Left cardiac atrium (tissue), 4 donors: ENCODE data around the gene THAP7. TPM values are rescaled to one million over a fixed set of nuclear protein-coding genes. Genes with fewer than 3 reads are reported as not detected.

Experiments used
- ATAC-seq, 2 donors: fragments of 200-7000 bp; cut with Tn5 transposase; one replicate each; pipeline ENCODE4 v1.9.1; 2020; ENCODE audit warnings: mild to moderate bottlenecking in 2 of 2, moderate library complexity in 2 of 2
- DNase-seq: peaks from one replicate; pipeline ENCODE4 v3.0.0-alpha.2; 2020
- intact Hi-C, 2 donors: fragments of 100-400 bp; cut with DNase I; formaldehyde crosslinking; loops; one replicate each; pipeline versions ENCODE4 v1.14.1 to v1.15.1; 2022 to 2023
- total RNA-seq, 2 donors: library from RNA; stranded (reverse); fragmentation: NEBNext Ultra II Directional; extraction: Animal tissue kit (Norgen Biotek cat#: 25700); gene quantifications; one replicate each; pipeline ENCODE4 v1.2.1, GENCODE V29; 2021
- donor health status: DM: no; HTN: yes; CAD: no.
- donor health status: DM: no; HTN: yes; CAD: no; lungs with severe emphysema.
- donor health status: DM: yes; HTN: yes; CAD: no.
- donor health status: Dilated cardiomyopathy.

Gene THAP7
- total RNA-seq, 2 donors from 2014 or later: 20.9 to 22.1 TPM

- no peak for DNase-seq
- intact Hi-C loops: no loop called here
- ATAC-seq: no peak
Observed at GRCh38 chr22:20996598-20997535, 5.1 kb downstream of the THAP7 start.

GRCh38 chr22:20996031-20996410, 5.9 kb downstream of the THAP7 start:
- intact Hi-C loops: no loop called here
- ATAC-seq (no peak), DNase-seq (no peak)

- ATAC-seq (no peak), DNase-seq (no peak)
- intact Hi-C loops: no loop called here
Observed at GRCh38 chr22:20995329-20996030, 6.4 kb downstream of the THAP7 start.

GRCh38 chr22:20994902-20995241, 7.0 kb downstream of the THAP7 start:
- ATAC-seq (no peak), DNase-seq (no peak)
- intact Hi-C loops: no loop called here

- intact Hi-C loops: no loop called here
- DNase-seq: no peak
- ATAC-seq: peak in 1 of 2 donors; percentile 2
Observed at GRCh38 chr22:20994128-20994901, 7.6 kb downstream of the THAP7 start.

- intact Hi-C loops: no loop called here
- ATAC-seq: peak in 1 of 2 donors; percentile 2
- DNase-seq: no peak
Observed at GRCh38 chr22:20993304-20994127, 8.4 kb downstream of the THAP7 start.

GRCh38 chr22:20992456-20993303, 9.2 kb downstream of the THAP7 start:
- DNase-seq (no peak), ATAC-seq (no peak)
- intact Hi-C loops: no loop called here

GRCh38 chr22:20992056-20992442, 9.9 kb downstream of the THAP7 start:
- ATAC-seq (no peak), DNase-seq (no peak)
- intact Hi-C loops: no loop called here

GRCh38 chr22:20991252-20992055, 10.5 kb downstream of the THAP7 start:
- ATAC-seq (no peak), DNase-seq (no peak)
- intact Hi-C loops: no loop called here

- intact Hi-C loops: no loop called here
- no peak for DNase-seq
Observed at GRCh38 chr22:20990184-20991180, 11.4 kb downstream of the THAP7 start.

GRCh38 chr22:20989323-20990138, 12.4 kb downstream of the THAP7 start:
- no peak for ATAC-seq

More at GRCh38 chr22:20990184-20991180, 11.4 kb downstream of the THAP7 start:
- no peak for ATAC-seq

GRCh38 chr22:20988573-20989322, 13.2 kb downstream of the THAP7 start:
- no peak for ATAC-seq
- intact Hi-C loops: no loop called here

More at GRCh38 chr22:20989323-20990138, 12.4 kb downstream of the THAP7 start:
- intact Hi-C loops: no loop called here
- DNase-seq: no peak

GRCh38 chr22:20987375-20987774, 14.5 kb downstream of the THAP7 start:
- DNase-seq (no peak), ATAC-seq (no peak)
- intact Hi-C loops: no loop called here

More at GRCh38 chr22:20988573-20989322, 13.2 kb downstream of the THAP7 start:
- no peak for DNase-seq

- no peak for DNase-seq
- intact Hi-C loops: no loop called here
- no peak for ATAC-seq
Observed at GRCh38 chr22:20986365-20986764, 15.6 kb downstream of the THAP7 start.
